Upper lobe of left lung (tissue), 6 donors: Measurements from ENCODE around the gene LRRD1. TPM values are rescaled to one million over a fixed set of nuclear protein-coding genes. Genes with fewer than 3 reads are reported as not detected.
"Not testable (repeated sequence)": the region's sequence is repeated elsewhere in the genome, so short reads cannot be mapped to it uniquely, and the experiment has no call there.

Experiments
- ATAC-seq, 2 donors: fragments of 200-7000 bp; cut with Tn5 transposase; one replicate each; pipeline ENCODE4 v1.9.1; 2022; ENCODE audit warnings: mild to moderate bottlenecking in 2 of 2, moderate library complexity in 2 of 2; ENCODE audit not compliant: low FRiP score in 2 of 2
- DNase-seq, 2 donors: peaks; one replicate each; pipeline ENCODE4 v3.0.0-alpha.2; 2019 to 2020
- H3K27ac ChIP-seq, 4 donors: fragments of 200-600 bp; sonication (generic); one replicate each; pipeline ENCODE4 v1.5.1; 2016 to 2019
- H3K27me3 ChIP-seq, 4 donors: fragments of 200-600 bp; sonication (generic); one replicate each; pipeline ENCODE4 v1.5.1; 2017 to 2019
- H3K36me3 ChIP-seq, 4 donors: fragments of 200-600 bp; sonication (generic); one replicate each; pipeline ENCODE4 v1.5.1; 2016 to 2019
- H3K4me1 ChIP-seq, 4 donors: fragments of 200-600 bp; sonication (generic); one replicate each; pipeline ENCODE4 v1.5.1; 2018 to 2019
- H3K4me3 ChIP-seq, 4 donors: fragments of 200-600 bp; sonication (generic); one replicate each; pipeline ENCODE4 v1.5.1; 2017 to 2019; ENCODE audit warnings: mild to moderate bottlenecking in 2 of 4, moderate library complexity in 1 of 4
- H3K9me3 ChIP-seq, 4 donors: fragments of 200-600 bp; sonication (generic); one replicate each; pipeline ENCODE4 v1.5.1; 2018 to 2019
- EP300 ChIP-seq, 4 donors: sonication (generic); formaldehyde crosslinking; IDR thresholded peaks; one replicate each; pipeline ENCODE4 v1.5.1; 2017; ENCODE audit warnings: antibody characterized with exemption in 4 of 4, control low read depth in 2 of 4
- POLR2A ChIP-seq, 4 donors: fragments of 450-650 bp; IDR thresholded peaks; one replicate each; pipeline ENCODE4 v1.5.1; 2016 to 2017; ENCODE audit warnings: antibody characterized with exemption in 4 of 4, mild to moderate bottlenecking in 2 of 4
- POLR2AphosphoS5 ChIP-seq, 2 donors: sonication (generic); formaldehyde crosslinking; IDR thresholded peaks; one replicate each; pipeline ENCODE4 v1.5.1; 2017; ENCODE audit warnings: antibody characterized with exemption in 2 of 2
- WGBS, 2 donors: methylation state at CpG; one replicate each; pipeline ENCODE4 v1.1.5; 2017 to 2018; 5-methylcytosine and 5-hydroxymethylcytosine counted together
- total RNA-seq, 6 donors: library from RNA; depleted of rRNA in 4 of 6; stranded (reverse); fragments of >200 nt in 4 of 6; gene quantifications; one replicate each; pipeline versions ENCODE4 v1.1.0 to v1.2.1, GENCODE V29; 2016 to 2021
- TF ChIP-seq, protein P1 (sequence below), 6 experiments: fragments of 450-650 bp in 4 of 6; fragments of 200-600 bp in 2 of 6; sonication (generic) in 2 of 6; IDR thresholded peaks; one replicate each; pipeline ENCODE4 v1.5.1; 2016 to 2019; ENCODE audit warnings: antibody characterized with exemption in 6 of 6
- donor health status: DM: no; HTN: no; CAD: no; lungs with moderate emphysema.
- donor health status: DM: no; HTN: yes; CAD: no; lungs with severe emphysema.

The LRRD1 gene
- total RNA-seq, 6 donors from 2014 or later = 0.20 TPM; not detected in 5

DNA sequence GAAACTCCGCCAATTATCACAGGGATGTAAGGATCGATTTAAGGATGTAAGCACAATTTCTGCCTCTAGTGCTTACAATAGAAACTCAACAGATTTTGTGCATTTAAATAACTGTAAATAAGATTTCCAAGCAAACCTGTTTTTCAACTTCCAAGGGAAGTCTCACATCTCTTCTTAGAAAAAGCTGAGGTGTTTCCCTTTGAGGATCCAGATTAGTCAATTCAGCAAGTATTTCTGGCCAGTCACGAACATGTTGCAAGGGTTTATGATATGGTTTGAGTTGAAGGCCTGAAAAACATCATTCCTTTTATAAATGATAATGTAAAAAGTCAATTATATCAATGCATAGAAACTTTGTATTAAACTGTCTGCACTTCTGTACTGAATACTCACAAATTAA is 42.8 kb upstream of the LRRD1 start:
- WGBS, 2 donors = 93 to 94% methylated on average over 3 of the region's 3 CpGs
- H3K36me3 ChIP-seq = peaks cover 15 to 98% (median 65%) of the 10 kb centered on the region in 4 donors
- no peak for DNase-seq

DNA sequence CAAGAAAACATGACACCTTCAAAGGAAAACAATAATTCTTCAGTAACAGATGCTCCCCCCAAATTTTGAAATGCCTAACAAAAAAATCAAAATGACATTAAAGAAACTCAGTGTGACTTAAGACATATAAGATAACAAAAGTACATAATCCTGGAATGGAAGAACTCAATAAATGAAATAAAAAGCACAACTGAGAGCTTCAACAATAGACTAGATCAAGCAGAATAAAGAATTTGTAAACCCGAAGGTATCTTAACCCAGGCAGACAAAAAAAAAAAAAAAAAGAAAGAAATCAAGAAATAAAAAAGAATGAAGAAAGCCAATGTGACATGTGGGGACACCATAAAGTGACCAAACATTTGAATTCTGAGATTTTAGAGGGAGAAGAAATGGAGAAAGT is 27.7 kb upstream of the LRRD1 start:
- DNase-seq (no peak), ATAC-seq (no peak)
- H3K27ac ChIP-seq = no peak overlapping the region
- peaks cover 9 to 82% (median 30%) of the 10 kb centered on the region in 4 donors for H3K36me3 ChIP-seq
- 97 to 100% methylated on average over 1 of the region's 1 CpG for WGBS, 2 donors
- H3K27me3 ChIP-seq = no peaks in the 10 kb centered on the region
- no peaks in the 10 kb centered on the region for H3K4me1 ChIP-seq
- TF ChIP-seq POLR2AphosphoS5 (IDR thresholded peaks at IDR 0.05) = no peak
- TF ChIP-seq, protein P1, sequence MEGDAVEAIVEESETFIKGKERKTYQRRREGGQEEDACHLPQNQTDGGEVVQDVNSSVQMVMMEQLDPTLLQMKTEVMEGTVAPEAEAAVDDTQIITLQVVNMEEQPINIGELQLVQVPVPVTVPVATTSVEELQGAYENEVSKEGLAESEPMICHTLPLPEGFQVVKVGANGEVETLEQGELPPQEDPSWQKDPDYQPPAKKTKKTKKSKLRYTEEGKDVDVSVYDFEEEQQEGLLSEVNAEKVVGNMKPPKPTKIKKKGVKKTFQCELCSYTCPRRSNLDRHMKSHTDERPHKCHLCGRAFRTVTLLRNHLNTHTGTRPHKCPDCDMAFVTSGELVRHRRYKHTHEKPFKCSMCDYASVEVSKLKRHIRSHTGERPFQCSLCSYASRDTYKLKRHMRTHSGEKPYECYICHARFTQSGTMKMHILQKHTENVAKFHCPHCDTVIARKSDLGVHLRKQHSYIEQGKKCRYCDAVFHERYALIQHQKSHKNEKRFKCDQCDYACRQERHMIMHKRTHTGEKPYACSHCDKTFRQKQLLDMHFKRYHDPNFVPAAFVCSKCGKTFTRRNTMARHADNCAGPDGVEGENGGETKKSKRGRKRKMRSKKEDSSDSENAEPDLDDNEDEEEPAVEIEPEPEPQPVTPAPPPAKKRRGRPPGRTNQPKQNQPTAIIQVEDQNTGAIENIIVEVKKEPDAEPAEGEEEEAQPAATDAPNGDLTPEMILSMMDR (IDR thresholded peaks at IDR 0.05) = no peak
- TF ChIP-seq POLR2A (IDR thresholded peaks at IDR 0.05) = no peak
- no peak for TF ChIP-seq EP300 (IDR thresholded peaks at IDR 0.05)
- H3K4me3 ChIP-seq = no peak overlapping the region
- H3K9me3 ChIP-seq = peaks cover 0 to 5% (median 0%) of the 10 kb centered on the region in 4 donors

More for the DNA sequence above, 42.8 kb upstream of the LRRD1 start:
- no peak for TF ChIP-seq POLR2AphosphoS5 (IDR thresholded peaks at IDR 0.05)
- no peak for TF ChIP-seq POLR2A (IDR thresholded peaks at IDR 0.05)
- TF ChIP-seq, protein P1 (IDR thresholded peaks at IDR 0.05) = no peak
- no peak for TF ChIP-seq EP300 (IDR thresholded peaks at IDR 0.05)
- H3K27ac ChIP-seq = no peak overlapping the region
- H3K4me3 ChIP-seq = no peak overlapping the region
- H3K4me1 ChIP-seq = no peaks in the 10 kb centered on the region
- H3K9me3 ChIP-seq = no peaks in the 10 kb centered on the region
- H3K27me3 ChIP-seq = no peaks in the 10 kb centered on the region
- no peak for ATAC-seq

DNA sequence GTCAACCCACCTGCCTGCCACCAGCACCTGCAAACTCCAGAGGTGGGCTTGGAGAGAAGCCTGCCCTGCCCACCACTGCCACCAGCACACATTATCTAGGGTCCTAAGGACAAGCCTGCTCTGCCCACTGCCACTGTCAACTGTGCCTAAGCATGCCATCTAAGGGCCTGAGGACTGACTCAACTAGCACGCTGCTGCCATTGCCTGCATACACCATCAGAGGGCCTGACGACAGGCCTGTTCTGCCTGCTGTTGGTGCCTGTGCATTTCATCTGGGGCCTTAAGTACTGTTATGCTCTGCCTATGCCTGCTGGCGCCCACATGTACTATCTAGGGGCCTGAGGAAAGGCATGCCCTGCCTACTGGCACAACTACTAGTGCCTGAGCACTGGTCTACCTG is 27.0 kb upstream of the LRRD1 start:
- peaks cover 7 to 84% (median 28%) of the 10 kb centered on the region in 4 donors for H3K36me3 ChIP-seq
- no peak for ATAC-seq
- H3K27ac ChIP-seq = no peak overlapping the region
- H3K9me3 ChIP-seq = peaks cover 0 to 5% (median 0%) of the 10 kb centered on the region in 4 donors
- H3K4me1 ChIP-seq = no peaks in the 10 kb centered on the region
- no peak for DNase-seq
- TF ChIP-seq POLR2AphosphoS5 (IDR thresholded peaks at IDR 0.05) (no peak), EP300 (IDR thresholded peaks at IDR 0.05) (no peak)
- TF ChIP-seq, protein P1 (IDR thresholded peaks at IDR 0.05) = no peak
- WGBS, 2 donors = 94 to 100% methylated on average over 1 to 3 of the region's 3 CpGs
- no peaks in the 10 kb centered on the region for H3K27me3 ChIP-seq
- no peak overlapping the region for H3K4me3 ChIP-seq

DNA sequence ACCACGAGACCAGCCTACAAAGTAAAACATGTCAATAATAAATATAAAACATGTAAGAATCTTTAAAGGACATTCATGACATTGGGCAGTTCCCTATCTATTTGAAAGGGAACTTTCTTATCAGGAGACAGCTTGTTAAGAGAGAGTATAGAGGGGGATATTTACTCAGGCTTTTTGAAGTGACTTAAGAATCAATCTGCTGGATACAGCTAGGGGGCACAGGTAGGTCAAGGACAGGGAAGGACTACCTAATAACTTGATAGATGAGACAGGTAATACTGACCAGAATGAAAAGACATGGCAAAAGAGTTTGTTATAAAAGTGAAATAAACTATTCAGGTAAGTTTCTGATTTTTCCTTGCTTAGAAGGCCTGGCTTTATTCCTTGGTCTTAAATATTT is 21.8 kb upstream of the LRRD1 start:
- ATAC-seq (no peak), DNase-seq (no peak)
- WGBS, 2 donors = 89 to 94% methylated on average over 1 of the region's 1 CpG
- Histone ChIP-seq H3K36me3 (peaks cover 7 to 74% (median 24%) of the 10 kb centered on the region in 4 donors), H3K27ac (no peak overlapping the region), H3K27me3 (no peaks in the 10 kb centered on the region), H3K9me3 (no peaks in the 10 kb centered on the region), H3K4me1 (no peaks in the 10 kb centered on the region), H3K4me3 (no peak overlapping the region)
- TF ChIP-seq EP300 (IDR thresholded peaks at IDR 0.05) = no peak
- no peak for TF ChIP-seq POLR2A (IDR thresholded peaks at IDR 0.05)
- TF ChIP-seq POLR2AphosphoS5 (IDR thresholded peaks at IDR 0.05) = no peak
- TF ChIP-seq, protein P1 (IDR thresholded peaks at IDR 0.05) = no peak

DNA sequence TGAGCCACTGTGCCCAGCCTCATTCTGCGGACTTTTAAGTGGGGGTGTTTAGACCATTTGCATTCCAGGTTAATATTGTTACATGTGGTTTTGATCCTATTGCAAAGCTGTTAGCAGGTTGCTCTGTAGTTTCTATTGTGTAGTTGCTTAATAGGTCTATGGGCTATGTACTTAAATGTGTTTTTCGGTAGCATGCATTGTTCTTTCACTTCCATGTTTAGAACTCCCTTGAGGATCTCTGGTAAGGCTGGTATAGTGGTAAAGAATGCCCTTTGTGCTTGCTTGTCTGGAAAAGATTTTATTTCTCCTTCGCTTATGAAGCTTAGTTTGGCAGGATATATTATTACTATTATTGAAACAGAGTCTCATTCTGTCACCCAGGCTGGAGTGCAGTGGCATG is 13.4 kb upstream of the LRRD1 start:
- WGBS, 2 donors = 95 to 98% methylated on average over 3 of the region's 3 CpGs

DNA sequence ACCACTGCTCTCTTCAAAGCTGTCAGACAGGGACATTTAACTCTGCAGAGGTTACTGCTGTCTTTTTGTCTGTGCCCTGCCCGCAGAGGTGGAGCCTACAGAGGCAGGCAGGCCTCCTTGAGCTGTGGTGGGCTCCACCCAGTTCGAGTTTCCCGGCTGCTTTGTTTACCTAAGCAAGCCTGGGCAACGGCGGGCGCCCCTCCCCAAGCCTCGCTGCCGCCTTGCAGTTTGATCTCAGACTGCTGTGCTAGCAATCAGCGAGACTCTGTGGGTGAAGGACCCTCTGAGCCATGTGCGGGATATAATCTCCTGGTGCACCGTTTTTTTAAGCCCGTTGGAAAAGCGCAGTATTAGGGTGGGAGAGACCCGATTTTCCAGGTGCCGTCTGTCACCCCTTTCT is 10.3 kb upstream of the LRRD1 start:
- not testable (repeated sequence) for H3K27ac ChIP-seq, H3K27me3 ChIP-seq, H3K4me3 ChIP-seq, ATAC-seq, H3K4me1 ChIP-seq, H3K36me3 ChIP-seq
- peaks cover 0 to 22% (median 2%) of the 10 kb centered on the region in 4 donors for H3K9me3 ChIP-seq
- 94 to 97% methylated on average over 14 to 15 of the region's 15 CpGs for WGBS, 2 donors
- peak in 1 of 2 donors; percentile 68 for DNase-seq

More for the DNA sequence above, 13.4 kb upstream of the LRRD1 start:
- DNase-seq = no peak
- no peaks in the 10 kb centered on the region for H3K27me3 ChIP-seq
- peaks cover 0 to 22% (median 2%) of the 10 kb centered on the region in 4 donors for H3K9me3 ChIP-seq
- no peak overlapping the region for H3K27ac ChIP-seq
- no peak for TF ChIP-seq EP300 (IDR thresholded peaks at IDR 0.05)
- TF ChIP-seq, protein P1 (IDR thresholded peaks at IDR 0.05) = no peak
- TF ChIP-seq POLR2AphosphoS5 (IDR thresholded peaks at IDR 0.05) = no peak
- TF ChIP-seq POLR2A (IDR thresholded peaks at IDR 0.05) = no peak
- no peaks in the 10 kb centered on the region for H3K4me1 ChIP-seq
- H3K4me3 ChIP-seq = no peak overlapping the region
- H3K36me3 ChIP-seq = no peaks in the 10 kb centered on the region
- ATAC-seq = no peak

DNA sequence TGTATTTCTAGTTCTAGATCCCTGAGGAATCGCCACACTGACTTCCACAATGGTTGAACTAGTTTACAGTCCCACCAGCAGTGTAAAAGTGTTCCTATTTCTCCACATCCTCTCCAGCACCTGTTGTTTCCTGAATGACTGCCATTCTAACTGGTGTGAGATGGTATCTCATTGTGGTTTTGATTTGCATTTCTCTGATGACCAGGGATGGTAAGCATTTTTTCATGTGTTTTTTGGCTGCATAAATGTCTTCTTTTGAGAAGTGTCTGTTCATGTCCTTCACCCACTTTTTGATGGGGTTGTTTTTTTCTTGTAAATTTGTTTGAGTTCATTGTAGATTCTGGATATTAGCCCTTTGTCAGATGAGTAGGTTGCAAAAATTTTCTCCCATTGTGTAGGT is 5.4 kb upstream of the LRRD1 start:
- H3K9me3 ChIP-seq = peaks cover 0 to 14% (median 2%) of the 10 kb centered on the region in 4 donors
- not testable (repeated sequence) for H3K4me3 ChIP-seq

More for the DNA sequence above, 5.4 kb upstream of the LRRD1 start:
- not testable (repeated sequence) for DNase-seq, H3K27ac ChIP-seq, H3K27me3 ChIP-seq, ATAC-seq, H3K36me3 ChIP-seq, H3K4me1 ChIP-seq
- WGBS, 2 donors = 92 to 100% methylated on average over 1 of the region's 1 CpG
